ENCODE measurements around the gene SGO2.
A peak's percentile ranks its signal among the peaks of the same experiment; 100 is the strongest.

The SGO2 gene

GRCh38 chr2:200525882-200526651, at the start of gene SGO2:
SGO2 (plus strand) TSS chr2:200526207; CDS start chr2:200532976, 6,769 bp downstream.
- DNase-seq (ENCODE audit: low read depth in 2 of 2, low spot score in 1 of 2), result peak; percentile 89 to 91

- no peak for DNase-seq (ENCODE audit: low read depth in 2 of 2, low spot score in 1 of 2)
These were observed 49.2 kb upstream of the SGO2 start for GRCh38 chr2:200476836-200477235.

GRCh38 chr2:200477667-200478131, 48.3 kb upstream of the SGO2 start:
- no peak for DNase-seq (ENCODE audit: low read depth in 2 of 2, low spot score in 1 of 2)

- DNase-seq (ENCODE audit: low read depth in 2 of 2, low spot score in 1 of 2), result no peak
These were observed 46.2 kb upstream of the SGO2 start for GRCh38 chr2:200479692-200480265.

GRCh38 chr2:200482194-200482593, 43.8 kb upstream of the SGO2 start:
- no peak for DNase-seq (ENCODE audit: low read depth in 2 of 2, low spot score in 1 of 2)

GRCh38 chr2:200483729-200484198, 42.2 kb upstream of the SGO2 start:
- DNase-seq (ENCODE audit: low read depth in 2 of 2, low spot score in 1 of 2), result no peak

GRCh38 chr2:200484934-200485333, 41.1 kb upstream of the SGO2 start:
- DNase-seq (ENCODE audit: low read depth in 2 of 2, low spot score in 1 of 2), result no peak

- DNase-seq (ENCODE audit: low read depth in 2 of 2, low spot score in 1 of 2), result no peak
These were observed 39.5 kb upstream of the SGO2 start for GRCh38 chr2:200486529-200486928.

GRCh38 chr2:200488169-200488568, 37.8 kb upstream of the SGO2 start:
- no peak for DNase-seq (ENCODE audit: low read depth in 2 of 2, low spot score in 1 of 2)

GRCh38 chr2:200490001-200490400, 36.0 kb upstream of the SGO2 start:
- DNase-seq (ENCODE audit: low read depth in 2 of 2, low spot score in 1 of 2), result no peak

- no peak for DNase-seq (ENCODE audit: low read depth in 2 of 2, low spot score in 1 of 2)
These were observed 33.4 kb upstream of the SGO2 start for GRCh38 chr2:200492656-200493055.

- DNase-seq (ENCODE audit: low read depth in 2 of 2, low spot score in 1 of 2), result no peak
These were observed 32.0 kb upstream of the SGO2 start for GRCh38 chr2:200494048-200494447.

GRCh38 chr2:200496696-200497095, 29.3 kb upstream of the SGO2 start:
- DNase-seq (ENCODE audit: low read depth in 2 of 2, low spot score in 1 of 2), result no peak

- no peak for DNase-seq (ENCODE audit: low read depth in 2 of 2, low spot score in 1 of 2)
These were observed 27.4 kb upstream of the SGO2 start for GRCh38 chr2:200498402-200499162.

- no peak for DNase-seq (ENCODE audit: low read depth in 2 of 2, low spot score in 1 of 2)
These were observed 23.8 kb upstream of the SGO2 start for GRCh38 chr2:200502196-200502595.

- DNase-seq (ENCODE audit: low read depth in 2 of 2, low spot score in 1 of 2), result no peak
These were observed 19.3 kb upstream of the SGO2 start for GRCh38 chr2:200506679-200507078.

- DNase-seq (ENCODE audit: low read depth in 2 of 2, low spot score in 1 of 2), result no peak
These were observed 18.8 kb upstream of the SGO2 start for GRCh38 chr2:200507179-200507578.

GRCh38 chr2:200509235-200509611, 16.8 kb upstream of the SGO2 start:
- DNase-seq (ENCODE audit: low read depth in 2 of 2, low spot score in 1 of 2), result no peak

- DNase-seq (ENCODE audit: low read depth in 2 of 2, low spot score in 1 of 2), result peak; percentile 81 to 84
These were observed 16.2 kb upstream of the SGO2 start, which contains the start of gene KCTD18 for GRCh38 chr2:200509612-200510433. KCTD18 (minus strand) TSS chr2:200510068; CDS start chr2:200507016, 3,052 bp downstream.

GRCh38 chr2:200515155-200515554, 10.9 kb upstream of the SGO2 start:
- no peak for DNase-seq (ENCODE audit: low read depth in 2 of 2, low spot score in 1 of 2)

- no peak for DNase-seq (ENCODE audit: low read depth in 2 of 2, low spot score in 1 of 2)
These were observed 2.8 kb upstream of the SGO2 start for GRCh38 chr2:200523158-200523557.
